GM12891 (cell line): ENCODE results near the gene SYPL1.

Experiments
- DNase-seq: peaks from one replicate; pipeline ENCODE4 v3.0.0; 2011; ENCODE audit warnings: low spot score; ENCODE audit not compliant: insufficient read length
- FAIRE-seq: peaks from 2 replicates; lab custom pipeline; 2011; peaks lifted over from hg19 to GRCh38; lab: Jason Lieb, UNC
- PAX5 ChIP-seq: IDR thresholded peaks from 2 replicates; pipeline ENCODE4 v1.6.1; 2011; ENCODE audit warnings: low read length, moderate library complexity, mild to moderate bottlenecking; ENCODE audit not compliant: insufficient read depth, severe bottlenecking
- POLR2A ChIP-seq: IDR thresholded peaks from 2 replicates; pipeline ENCODE4 v1.6.1; 2011; ENCODE audit warnings: low read depth, low read length, control low read depth
- POLR2AphosphoS5 ChIP-seq: IDR thresholded peaks from 2 replicates; pipeline ENCODE4 v1.6.1; 2011; ENCODE audit warnings: low read depth, low read length, control low read depth
- POU2F2 ChIP-seq: IDR thresholded peaks from 2 replicates; pipeline ENCODE4 v1.6.1; 2011; ENCODE audit warnings: low read depth, mild to moderate bottlenecking, control low read depth, low read length, moderate library complexity
- SPI1 ChIP-seq: IDR thresholded peaks from 2 replicates; pipeline ENCODE4 v1.6.1; 2011; ENCODE audit warnings: low read depth, low read length, control low read depth
- TAF1 ChIP-seq: IDR thresholded peaks from 2 replicates; pipeline ENCODE4 v1.6.1; 2011; ENCODE audit warnings: low read depth, low read length, control low read depth

SYPL1 gene

DNA sequence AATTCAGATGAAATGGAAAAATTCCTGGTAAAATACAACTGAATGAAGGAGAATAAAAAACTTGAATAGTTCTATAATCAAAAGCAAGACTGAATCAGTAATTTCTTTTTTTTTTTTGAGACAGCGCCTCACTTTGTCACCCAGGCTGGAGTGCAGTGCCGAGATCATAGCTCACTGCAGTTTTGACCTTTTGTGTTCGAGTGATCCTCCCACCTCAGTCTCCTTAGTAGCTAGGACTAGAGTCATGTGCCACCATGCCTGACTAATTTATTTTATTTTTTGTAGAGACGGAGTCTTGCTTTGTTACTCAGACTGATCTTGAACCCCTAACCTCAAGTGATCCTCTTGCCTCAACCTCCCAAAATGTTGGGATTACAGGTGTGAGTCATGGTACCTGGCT lies 26.1 kb downstream of the SYPL1 start:
- no peak for TF ChIP-seq PAX5
- no peak for TF ChIP-seq SPI1
- TF ChIP-seq POLR2AphosphoS5: no peak
- no peak for TF ChIP-seq POLR2A
- TF ChIP-seq TAF1: no peak
- no peak for TF ChIP-seq POU2F2
- DNase-seq (no peak), FAIRE-seq (no peak)

GRCh38 chr7:106085015-106085414 lies 27.1 kb downstream of the SYPL1 start:
- no peak for DNase-seq
- no peak for FAIRE-seq
- TF ChIP-seq PAX5 (no peak), TAF1 (no peak), POU2F2 (no peak), POLR2A (no peak), POLR2AphosphoS5 (no peak), SPI1 (no peak)

GRCh38 chr7:106083717-106084116 lies 28.4 kb downstream of the SYPL1 start:
- DNase-seq (no peak), FAIRE-seq (no peak)
- no peak for TF ChIP-seq SPI1
- no peak for TF ChIP-seq TAF1
- TF ChIP-seq PAX5: no peak
- TF ChIP-seq POLR2AphosphoS5: no peak
- no peak for TF ChIP-seq POLR2A
- TF ChIP-seq POU2F2: no peak

GRCh38 chr7:106082087-106082854 lies 29.8 kb downstream of the SYPL1 start:
- DNase-seq (no peak), FAIRE-seq (no peak)
- TF ChIP-seq POLR2AphosphoS5: no peak
- no peak for TF ChIP-seq TAF1
- no peak for TF ChIP-seq SPI1

DNA sequence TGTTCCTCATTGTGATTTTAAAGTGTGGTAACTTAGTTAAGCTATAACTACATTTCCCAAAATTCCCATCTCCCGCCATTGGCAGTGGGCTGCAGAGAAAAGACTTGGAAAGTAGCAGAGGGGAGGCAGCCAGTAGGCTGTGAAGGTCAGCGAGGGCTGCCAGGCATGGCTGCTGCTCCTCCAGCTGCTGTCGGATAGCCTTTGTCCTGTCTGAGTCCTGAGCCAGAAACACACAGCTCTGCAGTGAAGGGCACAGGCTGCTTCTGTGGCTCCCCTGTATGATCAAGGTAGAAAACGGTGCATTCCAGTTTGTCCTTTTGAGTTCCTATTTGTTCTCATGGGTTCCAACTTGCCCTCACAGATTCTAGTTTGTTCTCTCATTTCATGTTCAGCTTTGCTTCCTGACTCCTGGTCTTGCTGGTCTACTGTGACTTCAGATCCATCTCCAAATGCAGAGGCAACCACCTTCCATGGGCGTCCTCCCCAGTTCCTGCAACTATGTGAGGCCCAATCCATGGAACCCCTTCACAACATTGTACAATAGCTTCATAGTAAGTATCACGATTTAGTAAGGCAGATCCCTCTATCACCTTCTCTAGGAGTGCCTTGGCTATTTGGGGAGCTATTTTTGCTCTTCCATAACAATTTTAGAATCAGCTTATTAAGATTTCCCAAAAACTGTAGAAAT lies 31.7 kb downstream of the SYPL1 start:
- FAIRE-seq (peak; percentile 23), DNase-seq (no peak)
- TF ChIP-seq PAX5: no peak
- no peak for TF ChIP-seq POLR2A
- TF ChIP-seq POLR2AphosphoS5: no peak
- TF ChIP-seq TAF1: no peak
- TF ChIP-seq POU2F2: no peak
- TF ChIP-seq SPI1: no peak

- FAIRE-seq: no peak
- no peak for TF ChIP-seq POU2F2
- TF ChIP-seq POLR2AphosphoS5: no peak
- TF ChIP-seq SPI1: no peak
- TF ChIP-seq POLR2A: no peak
- TF ChIP-seq TAF1: no peak
- no peak for TF ChIP-seq PAX5
- DNase-seq: no peak
Observed at GRCh38 chr7:106076537-106076936, 35.6 kb downstream of the SYPL1 start.

GRCh38 chr7:106075937-106076336 lies 36.2 kb downstream of the SYPL1 start:
- DNase-seq (no peak), FAIRE-seq (no peak)
- TF ChIP-seq POU2F2 (no peak), TAF1 (no peak), POLR2AphosphoS5 (no peak), SPI1 (peak; percentile 43), POLR2A (no peak), PAX5 (no peak)

GRCh38 chr7:106074257-106074656 lies 37.9 kb downstream of the SYPL1 start:
- DNase-seq: no peak
- TF ChIP-seq POLR2AphosphoS5 (no peak), SPI1 (no peak), POU2F2 (no peak), POLR2A (no peak), TAF1 (no peak), PAX5 (peak; percentile 39)
- peak; percentile 92 for FAIRE-seq

GRCh38 chr7:106073701-106074100 lies 38.4 kb downstream of the SYPL1 start:
- TF ChIP-seq POLR2AphosphoS5 (no peak), PAX5 (no peak), POU2F2 (no peak), TAF1 (no peak), POLR2A (no peak), SPI1 (no peak)
- FAIRE-seq (no peak), DNase-seq (no peak)

- no peak for DNase-seq
- TF ChIP-seq POLR2A (no peak), POLR2AphosphoS5 (no peak), SPI1 (no peak), TAF1 (no peak), PAX5 (no peak)
- no peak for FAIRE-seq
Observed at GRCh38 chr7:106072715-106073091, 39.4 kb downstream of the SYPL1 start.
